ENCODE results near the gene ETV6. TPM values are rescaled to one million over a fixed set of nuclear protein-coding genes. Genes with fewer than 3 reads are reported as not detected.

Gene ETV6
- polyA plus RNA-seq, 2 of the 4 experiments (the other 2 are of a cell fraction) = 4.0 to 7.0 TPM

GRCh38 chr12:11943919-11944700 lies 294.6 kb downstream of the ETV6 start:
- ATAC-seq (no peak), DNase-seq (ENCODE audit: low read depth in 1 of 2, low spot score in 1 of 2) (no peak), FAIRE-seq (no peak)
- CTCF ChIA-PET = interaction anchor here (0.7 kb wide), 1 partner anchor 284 kb away, joined by 3 read pairs; no protein-coding TSS in a partner anchor
- 41% methylated on average over 12 of the region's 12 CpGs for WGBS (ENCODE audit: missing lambda C conversion rate)
- TF ChIP-seq BCL3 (IDR thresholded peaks at IDR 0.05) = no peak
- TF ChIP-seq POLR2AphosphoS2 (conservative IDR thresholded peaks at IDR 0.05; ENCODE audit: low read length) = no peak
- no peak for TF ChIP-seq NFE2L2 (conservative IDR thresholded peaks at IDR 0.05; ENCODE audit: low read length)
- no peak for TF ChIP-seq EHF (CRISPR knock-in tag; IDR thresholded peaks at IDR 0.05)
- no peak for TF ChIP-seq HOXB5 (CRISPR knock-in tag; IDR thresholded peaks at IDR 0.05)
- no peak for TF ChIP-seq MAZ (IDR thresholded peaks at IDR 0.05; ENCODE audit: borderline replicate concordance, low read depth, low read length)
- no peak for TF ChIP-seq RNF2 (IDR thresholded peaks at IDR 0.05; ENCODE audit: borderline replicate concordance, low read depth)
- POLR2A ChIA-PET = interaction anchor here (0.7 kb wide), 1 partner anchor 558 kb away, joined by 3 read pairs; no protein-coding TSS in a partner anchor
- Histone ChIP-seq H3K4me3 (no peak overlapping the region), H3K9me3 (no peaks in the 10 kb centered on the region), H3K4me1 (no peaks in the 10 kb centered on the region), H3K4me2 (no peak overlapping the region), H3K27ac (no peak overlapping the region)

Data from A549 (cell line).